ENCODE measurements around the gene MDN1. TPM values are rescaled to one million over a fixed set of nuclear protein-coding genes. Genes with fewer than 3 reads are reported as not detected.
A peak's percentile ranks its signal among the peaks of the same experiment; 100 is the strongest.

MDN1 gene
- total and polyA plus RNA-seq, 2 of the 4 experiments (the other 2 are of a cell fraction) = 7.7 to 26.7 TPM

DNA sequence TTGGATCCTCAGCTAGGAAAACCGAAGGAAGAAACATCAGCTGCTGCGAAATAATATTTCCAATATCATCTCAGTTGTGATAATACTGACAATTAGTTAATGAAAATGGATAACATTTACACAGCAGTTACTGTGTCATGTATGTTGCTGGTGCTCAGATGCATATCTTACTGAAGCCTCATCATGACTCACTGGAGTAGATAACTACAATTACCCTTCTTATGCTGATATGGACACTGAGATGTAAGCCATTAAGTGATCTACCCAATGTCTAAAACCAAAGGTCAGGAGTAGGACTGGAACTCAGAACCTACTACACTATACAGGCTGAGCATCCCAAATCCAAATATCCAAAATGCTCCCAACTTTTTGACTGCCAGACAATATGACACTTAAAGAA is 126.4 kb downstream of the MDN1 start:
- Histone ChIP-seq H2BK5ac (ENCODE audit: low read depth, low read length, poor library complexity, severe bottlenecking) (no peak overlapping the region), H3K9ac (ENCODE audit: low read depth, low read length) (no peak overlapping the region), H4K8ac (ENCODE audit: low read depth in 2 of 2, low read length in 2 of 2) (no peak overlapping the region), H3K9me1 (ENCODE audit: insufficient read depth, low read length) (no peaks in the 10 kb centered on the region), H3K4ac (ENCODE audit: low read depth, low read length) (no peak overlapping the region), H4K20me1 (ENCODE audit: insufficient read depth, low read length) (no peaks in the 10 kb centered on the region), H3K4me2 (ENCODE audit: low read depth, low read length) (no peak overlapping the region), H3K36me3 (ENCODE audit: control insufficient read depth, insufficient read depth, low read length) (peaks cover 47% of the 10 kb centered on the region), H3K9me3 (ENCODE audit: control insufficient read depth, insufficient read depth, low read length) (no peaks in the 10 kb centered on the region), H4K91ac (ENCODE audit: insufficient read depth, low read depth, low read length) (no peak overlapping the region), H3K27ac (ENCODE audit: insufficient read depth, low read length) (no peak overlapping the region), H3K14ac (replicated peaks; ENCODE audit: low read depth, low read length) (no peak overlapping the region), H3K4me1 (ENCODE audit: control insufficient read depth, insufficient read depth, low read length) (no peaks in the 10 kb centered on the region), H2AK5ac (ENCODE audit: low read depth, low read length) (no peak overlapping the region), H2AFZ (replicated peaks; ENCODE audit: low read length, poor library complexity) (no peak overlapping the region), H3K23ac (ENCODE audit: low read depth, low read length) (no peak overlapping the region), H2BK15ac (ENCODE audit: low read depth, low read length) (no peak overlapping the region), H4K5ac (ENCODE audit: low read depth, low read length) (no peak overlapping the region), H2BK20ac (ENCODE audit: low read depth, low read length) (no peak overlapping the region), H3K18ac (ENCODE audit: low read depth, low read length) (no peak overlapping the region), H3K27me3 (ENCODE audit: control insufficient read depth, insufficient read depth, low read length) (no peaks in the 10 kb centered on the region), H2AK9ac (replicated peaks; ENCODE audit: low read depth, low read length, poor library complexity) (no peak overlapping the region), H3K56ac (ENCODE audit: extremely low read depth, insufficient read depth, low read length) (no peak overlapping the region), H3K79me1 (ENCODE audit: low read depth in 1 of 2, low read length in 2 of 2) (no peaks in the 10 kb centered on the region), H3K4me3 (ENCODE audit: insufficient read depth, low read depth, low read length) (no peak overlapping the region), H2BK120ac (ENCODE audit: low read depth, low read length) (no peak overlapping the region)
- DNase-seq = peak; percentile 28
- TF ChIP-seq RAD21 (IDR thresholded peaks at IDR 0.05; ENCODE audit: low read length) (no peak), BHLHE40 (IDR thresholded peaks at IDR 0.05; ENCODE audit: low read depth, low read length) (no peak), MAFK (IDR thresholded peaks at IDR 0.05; ENCODE audit: low read depth, low read length) (no peak), MAZ (IDR thresholded peaks at IDR 0.05; ENCODE audit: borderline replicate concordance, low read depth, low read length) (no peak), RFX5 (IDR thresholded peaks at IDR 0.05; ENCODE audit: low read depth, low read length) (no peak), NFE2L2 (IDR thresholded peaks at IDR 0.05; ENCODE audit: low read depth, low read length) (no peak)
- TF ChIP-seq, protein P1, sequence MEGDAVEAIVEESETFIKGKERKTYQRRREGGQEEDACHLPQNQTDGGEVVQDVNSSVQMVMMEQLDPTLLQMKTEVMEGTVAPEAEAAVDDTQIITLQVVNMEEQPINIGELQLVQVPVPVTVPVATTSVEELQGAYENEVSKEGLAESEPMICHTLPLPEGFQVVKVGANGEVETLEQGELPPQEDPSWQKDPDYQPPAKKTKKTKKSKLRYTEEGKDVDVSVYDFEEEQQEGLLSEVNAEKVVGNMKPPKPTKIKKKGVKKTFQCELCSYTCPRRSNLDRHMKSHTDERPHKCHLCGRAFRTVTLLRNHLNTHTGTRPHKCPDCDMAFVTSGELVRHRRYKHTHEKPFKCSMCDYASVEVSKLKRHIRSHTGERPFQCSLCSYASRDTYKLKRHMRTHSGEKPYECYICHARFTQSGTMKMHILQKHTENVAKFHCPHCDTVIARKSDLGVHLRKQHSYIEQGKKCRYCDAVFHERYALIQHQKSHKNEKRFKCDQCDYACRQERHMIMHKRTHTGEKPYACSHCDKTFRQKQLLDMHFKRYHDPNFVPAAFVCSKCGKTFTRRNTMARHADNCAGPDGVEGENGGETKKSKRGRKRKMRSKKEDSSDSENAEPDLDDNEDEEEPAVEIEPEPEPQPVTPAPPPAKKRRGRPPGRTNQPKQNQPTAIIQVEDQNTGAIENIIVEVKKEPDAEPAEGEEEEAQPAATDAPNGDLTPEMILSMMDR (conservative IDR thresholded peaks at IDR 0.05; ENCODE audit: low read depth, low read length) = no peak
- ATAC-seq (ENCODE audit: low read depth) = 0 out of 2 replicates have a peak, but pooled peaks have one; percentile 32
- CTCF ChIA-PET = no interaction called here
- no TSS peak for BruUV-seq (replicated peaks)
- dilution Hi-C loops (cut with HindIII; ENCODE audit: low sequenced_read_pairs, unreplicated experiment) = no loop called here
- WGBS, 2 experiments (ENCODE audit: extremely low coverage in 2 of 2, insufficient read length in 1 of 2) = no CpG with 5 or more reads among the region's 2 CpGs
- intact Hi-C loops (cut with micrococcal nuclease) = no loop called here
- POLR2A ChIA-PET (ENCODE audit: unreplicated experiment) = no interaction called here
- in situ Hi-C loops (cut with MboI; ENCODE audit: low sequenced_read_pairs) = no loop called here
